AG04449 (cell line): ENCODE results near the gene SH2D4B.

Experiments
- CTCF ChIA-PET: fragments of 350-600 bp; formaldehyde crosslinking; extraction: SDS; loops from one replicate; lab custom pipeline; 2021; ENCODE audit warnings: antibody characterized with exemption; lab: Yijun Ruan, JAX
- POLR2A ChIA-PET: fragments of 400-600, 350-600 bp; formaldehyde crosslinking; extraction: SDS; loops from one replicate; lab custom pipeline; 2020; ENCODE audit warnings: antibody characterized with exemption, inconsistent platforms; lab: Yijun Ruan, JAX
- DNase-seq: peaks from one replicate; pipeline ENCODE4 v3.0.0-alpha.2; 2010; ENCODE audit warnings: low read depth, low spot score
- H3K4me3 ChIP-seq: 2 replicates; pipeline ENCODE4 v1.5.1; 2011; ENCODE audit warnings: low read depth, mild to moderate bottlenecking, control low read depth, low read length
- CTCF ChIP-seq: IDR thresholded peaks from one replicate; pipeline ENCODE4 v1.5.1; 2011; ENCODE audit warnings: mild to moderate bottlenecking, moderate library complexity, low read length, control low read depth, inconsistent platforms; ENCODE audit not compliant: insufficient read depth; ENCODE audit errors: missing control alignments

The SH2D4B gene

GRCh38 chr10:80579849-80580637, 42.3 kb downstream of the SH2D4B start:
- no peak for TF ChIP-seq CTCF
- CTCF ChIA-PET, result no interaction called here
- no peak for DNase-seq

GRCh38 chr10:80580638-80581468, 43.2 kb downstream of the SH2D4B start:
- no peak for TF ChIP-seq CTCF
- POLR2A ChIA-PET, result no interaction called here
- CTCF ChIA-PET, result no interaction called here
- DNase-seq, result no peak
- no peak overlapping the region for H3K4me3 ChIP-seq

More at GRCh38 chr10:80579849-80580637, 42.3 kb downstream of the SH2D4B start:
- POLR2A ChIA-PET, result no interaction called here
- no peak overlapping the region for H3K4me3 ChIP-seq

- POLR2A ChIA-PET, result no interaction called here
- no peak for TF ChIP-seq CTCF
- CTCF ChIA-PET, result no interaction called here
- no peak for DNase-seq
- no peak overlapping the region for H3K4me3 ChIP-seq
Measured at GRCh38 chr10:80581469-80581835, 43.8 kb downstream of the SH2D4B start.

GRCh38 chr10:80582286-80582960, 44.7 kb downstream of the SH2D4B start:
- no peak overlapping the region for H3K4me3 ChIP-seq
- TF ChIP-seq CTCF, result no peak
- no peak for DNase-seq
- CTCF ChIA-PET, result no interaction called here
- POLR2A ChIA-PET, result no interaction called here

GRCh38 chr10:80583685-80584084, 46.0 kb downstream of the SH2D4B start:
- no peak for DNase-seq
- H3K4me3 ChIP-seq, result no peak overlapping the region
- ChIA-PET POLR2A (no interaction called here), CTCF (interaction anchor here (0.7 to 2.2 kb wide), 4 partner anchors 10 to 201 kb away, joined by 3 to 6 read pairs (median 4); no protein-coding TSS in a partner anchor)
- no peak for TF ChIP-seq CTCF
